Activated CD4-positive, alpha-beta T cell treated with anti-CD3 and anti-CD28 coated beads, Interleukin-2, amount 50 U/mL, for 16 hours (primary cell): ENCODE measurements around the gene AIMP1.
A peak's percentile ranks its signal among the peaks of the same experiment; 100 is the strongest.
"Not testable (repeated sequence)": the region's sequence is repeated elsewhere in the genome, so short reads cannot be mapped to it uniquely, and the experiment has no call there.

ENCODE experiments used
- DNase-seq: peaks from one replicate; pipeline ENCODE4 v3.0.0-alpha.2; 2020

AIMP1 gene

GRCh38 chr4:106314960-106315359 lies 1.4 kb upstream of the AIMP1 start:
- no peak for DNase-seq

- peak; percentile 49 for DNase-seq
These were observed 828 bp upstream of the AIMP1 start for GRCh38 chr4:106315476-106315967.

GRCh38 chr4:106316773-106317409 lies 541 bp downstream of the AIMP1 start:
- no peak for DNase-seq

GRCh38 chr4:106317815-106318214 lies 1.5 kb downstream of the AIMP1 start:
- DNase-seq, result no peak

GRCh38 chr4:106318511-106318910 lies 2.2 kb downstream of the AIMP1 start:
- peak; percentile 51 for DNase-seq

- DNase-seq, result no peak
These were observed 3.9 kb downstream of the AIMP1 start for GRCh38 chr4:106320235-106320634.

- DNase-seq, result not testable (repeated sequence)
These were observed 4.8 kb downstream of the AIMP1 start for GRCh38 chr4:106321168-106321567.

- DNase-seq, result not testable (repeated sequence)
These were observed 5.5 kb downstream of the AIMP1 start for GRCh38 chr4:106321814-106322213.

GRCh38 chr4:106323119-106323518 lies 6.8 kb downstream of the AIMP1 start:
- DNase-seq, result peak; percentile 24

GRCh38 chr4:106325800-106326199 lies 9.4 kb downstream of the AIMP1 start:
- DNase-seq, result no peak

- DNase-seq, result peak; percentile 42
These were observed 12.8 kb downstream of the AIMP1 start for GRCh38 chr4:106329041-106329618.

- no peak for DNase-seq
These were observed 16.8 kb downstream of the AIMP1 start for GRCh38 chr4:106333186-106333585.

GRCh38 chr4:106334741-106335470 lies 18.6 kb downstream of the AIMP1 start:
- no peak for DNase-seq

GRCh38 chr4:106336618-106337017 lies 20.3 kb downstream of the AIMP1 start:
- no peak for DNase-seq

- no peak for DNase-seq
These were observed 21.6 kb downstream of the AIMP1 start for GRCh38 chr4:106337916-106338315.

GRCh38 chr4:106338671-106339070 lies 22.3 kb downstream of the AIMP1 start:
- DNase-seq, result no peak

- DNase-seq, result no peak
These were observed 23.1 kb downstream of the AIMP1 start for GRCh38 chr4:106339431-106339830.

- no peak for DNase-seq
These were observed 24.4 kb downstream of the AIMP1 start for GRCh38 chr4:106340774-106341173.

GRCh38 chr4:106343865-106344646 lies 27.7 kb downstream of the AIMP1 start:
- no peak for DNase-seq

GRCh38 chr4:106344647-106344970 lies 28.3 kb downstream of the AIMP1 start:
- DNase-seq, result no peak

- no peak for DNase-seq
These were observed 30.8 kb downstream of the AIMP1 start for GRCh38 chr4:106347167-106347566.

GRCh38 chr4:106351016-106351415 lies 34.7 kb downstream of the AIMP1 start:
- no peak for DNase-seq

- no peak for DNase-seq
These were observed 37.4 kb downstream of the AIMP1 start for GRCh38 chr4:106353786-106354185.
